Stomach (tissue), 9 donors: ENCODE results near the gene CDH15. TPM values are rescaled to one million over a fixed set of nuclear protein-coding genes. Genes with fewer than 3 reads are reported as not detected.
"Not testable (repeated sequence)": the region's sequence is repeated elsewhere in the genome, so short reads cannot be mapped to it uniquely, and the experiment has no call there.

Source experiments
- DNase-seq, 2 donors: peaks; one replicate each; pipeline versions ENCODE4 v3.0.0 to v3.0.0-alpha.2; 2013 to 2019
- H3K27ac ChIP-seq, 5 donors: fragments of 200-600 bp in 4 of 5; sonication (generic) in 4 of 5; one replicate each; pipeline ENCODE4 v1.5.1; 2013 to 2019; ENCODE audit warnings: mild to moderate bottlenecking in 1 of 5, moderate library complexity in 1 of 5
- H3K27me3 ChIP-seq, 3 donors: fragments of 200-600 bp; sonication (generic); one replicate each; pipeline ENCODE4 v1.5.1; 2017 to 2019; ENCODE audit warnings: mixed run types in 1 of 3
- H3K36me3 ChIP-seq, 4 donors: fragments of 200-600 bp; sonication (generic); 1 replicate in 3 of 4; 2 replicates in 1 of 4; pipeline ENCODE4 v1.5.1; 2016 to 2019
- H3K4me1 ChIP-seq, 4 donors: fragments of 200-600 bp; sonication (generic); one replicate each; pipeline ENCODE4 v1.5.1; 2016 to 2019
- H3K4me3 ChIP-seq, 4 donors: fragments of 200-600 bp; sonication (generic) in 3 of 4; one replicate each; pipeline ENCODE4 v1.5.1; 2016 to 2019; ENCODE audit warnings: mild to moderate bottlenecking in 1 of 4
- H3K9me3 ChIP-seq, 4 donors: fragments of 200-600 bp; sonication (generic); one replicate each; pipeline ENCODE4 v1.5.1; 2016 to 2019
- EP300 ChIP-seq: sonication (generic); formaldehyde crosslinking; IDR thresholded peaks from one replicate; pipeline ENCODE4 v1.6.1; 2017; ENCODE audit warnings: antibody characterized with exemption
- POLR2A ChIP-seq, 4 donors: fragments of 450-650 bp; IDR thresholded peaks; one replicate each; pipeline ENCODE4 v1.6.1; 2016; ENCODE audit warnings: antibody characterized with exemption in 4 of 4, control low read depth in 2 of 4, mild to moderate bottlenecking in 1 of 4, moderate library complexity in 1 of 4
- POLR2AphosphoS5 ChIP-seq, 3 donors: sonication (generic); formaldehyde crosslinking; IDR thresholded peaks; one replicate each; pipeline ENCODE4 v1.6.1; 2016; ENCODE audit warnings: antibody characterized with exemption in 3 of 3
- WGBS, 5 donors: extraction: QIAGEN DNeasy Blood & Tissue Kit in 3 of 5; methylation state at CpG; one replicate each; pipeline versions ENCODE4 v1.1.5 to v1.1.7; 2013 to 2018; 5-methylcytosine and 5-hydroxymethylcytosine counted together
- intact Hi-C: fragments of 100-400 bp; cut with DNase I; formaldehyde crosslinking; loops from one replicate; pipeline ENCODE4 v1.15.1; 2023; ENCODE audit warnings: low total_unique reads
- polyA plus RNA-seq, 3 donors: library from polyadenylated mRNA; stranded (reverse); fragments of 200-250 nt; gene quantifications; one replicate each; pipeline ENCODE4 v1.2.3, GENCODE V29; 2013
- total RNA-seq, 5 donors: library from RNA; depleted of rRNA; stranded (reverse); fragments of >200 nt; gene quantifications; one replicate each; pipeline versions ENCODE4 v1.1.0 to v1.2.3, GENCODE V29; 2014 to 2016
- TF ChIP-seq, protein P1 (sequence below), 7 experiments: fragments of 450-650 bp in 4 of 7; fragments of 200-600 bp in 3 of 7; sonication (generic) in 3 of 7; IDR thresholded peaks; one replicate each; pipeline ENCODE4 v1.5.1; 2016 to 2019; ENCODE audit warnings: antibody characterized with exemption in 7 of 7, control low read depth in 2 of 7, mild to moderate bottlenecking in 1 of 7
- donor health status: healthy with polysubstance abuse.
- donor health status: Bipolar disorder and iron deficiency.
- donor health status: healthy.

CDH15 gene
- total and polyA plus RNA-seq, 8 donors: 0.20 to 0.31 TPM; not detected in 6

DNA sequence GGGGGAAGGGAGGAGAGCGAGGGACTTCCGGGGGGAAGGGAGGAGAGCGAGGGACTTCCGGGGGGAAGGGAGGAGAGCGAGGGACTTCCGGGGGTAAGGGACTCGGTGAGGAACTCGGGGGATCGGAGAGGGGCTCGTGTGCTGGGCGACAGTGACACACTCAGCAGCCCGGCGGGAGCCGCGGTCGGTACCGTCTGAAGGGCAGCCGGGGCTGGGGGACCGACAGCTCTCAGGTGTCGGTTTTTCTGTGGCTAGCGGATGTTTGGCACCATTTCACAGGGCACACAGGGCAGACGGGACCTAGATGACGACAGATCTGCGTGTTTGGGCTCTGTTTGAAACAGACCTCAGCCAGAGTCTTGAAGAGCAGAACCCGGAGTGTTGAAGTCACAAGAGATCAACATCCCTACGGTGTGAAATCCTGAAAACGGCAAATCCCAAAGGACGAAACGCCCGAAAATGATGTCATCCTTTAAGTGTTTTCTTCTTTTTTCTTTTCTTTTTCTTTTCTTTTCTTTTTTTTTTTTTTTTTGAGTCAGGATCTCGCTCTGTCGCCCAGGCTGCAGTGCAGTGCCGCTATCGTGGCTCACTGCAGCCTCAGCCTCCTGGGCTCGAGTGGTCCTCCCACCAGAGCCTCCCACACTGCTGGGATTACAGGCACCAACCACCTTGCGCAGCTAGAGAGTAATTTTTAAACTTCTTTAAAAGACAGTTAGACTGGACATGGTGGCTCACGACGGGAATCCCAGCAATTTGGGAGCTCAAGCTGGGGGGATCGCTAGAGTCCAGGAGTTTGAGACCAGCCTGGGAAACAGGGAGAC is 69.8 kb downstream of the CDH15 start:
- DNase-seq: peak; percentile 65 to 93
- TF ChIP-seq EP300 (no peak), POLR2AphosphoS5 (IDR thresholded peaks at IDR 0.05) (peak; percentile 50 to 85 (median 67)), POLR2A (IDR thresholded peaks at IDR 0.05) (peak in 2 of 4 donors; percentile 46 to 77)
- TF ChIP-seq, protein P1, sequence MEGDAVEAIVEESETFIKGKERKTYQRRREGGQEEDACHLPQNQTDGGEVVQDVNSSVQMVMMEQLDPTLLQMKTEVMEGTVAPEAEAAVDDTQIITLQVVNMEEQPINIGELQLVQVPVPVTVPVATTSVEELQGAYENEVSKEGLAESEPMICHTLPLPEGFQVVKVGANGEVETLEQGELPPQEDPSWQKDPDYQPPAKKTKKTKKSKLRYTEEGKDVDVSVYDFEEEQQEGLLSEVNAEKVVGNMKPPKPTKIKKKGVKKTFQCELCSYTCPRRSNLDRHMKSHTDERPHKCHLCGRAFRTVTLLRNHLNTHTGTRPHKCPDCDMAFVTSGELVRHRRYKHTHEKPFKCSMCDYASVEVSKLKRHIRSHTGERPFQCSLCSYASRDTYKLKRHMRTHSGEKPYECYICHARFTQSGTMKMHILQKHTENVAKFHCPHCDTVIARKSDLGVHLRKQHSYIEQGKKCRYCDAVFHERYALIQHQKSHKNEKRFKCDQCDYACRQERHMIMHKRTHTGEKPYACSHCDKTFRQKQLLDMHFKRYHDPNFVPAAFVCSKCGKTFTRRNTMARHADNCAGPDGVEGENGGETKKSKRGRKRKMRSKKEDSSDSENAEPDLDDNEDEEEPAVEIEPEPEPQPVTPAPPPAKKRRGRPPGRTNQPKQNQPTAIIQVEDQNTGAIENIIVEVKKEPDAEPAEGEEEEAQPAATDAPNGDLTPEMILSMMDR (IDR thresholded peaks at IDR 0.05): no peak
- H3K9me3 ChIP-seq: no peaks in the 10 kb centered on the region
- H3K27me3 ChIP-seq: no peaks in the 10 kb centered on the region
- H3K36me3 ChIP-seq: no peaks in the 10 kb centered on the region
- peak overlapping the region; percentile 53 to 76 (median 68) for H3K4me3 ChIP-seq
- H3K27ac ChIP-seq: peak overlapping the region; percentile 95 to 97 (median 96)
- 3 to 20% (median 6%) methylated on average over 19 to 38 of the region's 39 CpGs for WGBS, 5 donors
- intact Hi-C loops: no loop called here
- H3K4me1 ChIP-seq: peaks cover 5 to 14% (median 13%) of the 10 kb centered on the region in 4 donors

DNA sequence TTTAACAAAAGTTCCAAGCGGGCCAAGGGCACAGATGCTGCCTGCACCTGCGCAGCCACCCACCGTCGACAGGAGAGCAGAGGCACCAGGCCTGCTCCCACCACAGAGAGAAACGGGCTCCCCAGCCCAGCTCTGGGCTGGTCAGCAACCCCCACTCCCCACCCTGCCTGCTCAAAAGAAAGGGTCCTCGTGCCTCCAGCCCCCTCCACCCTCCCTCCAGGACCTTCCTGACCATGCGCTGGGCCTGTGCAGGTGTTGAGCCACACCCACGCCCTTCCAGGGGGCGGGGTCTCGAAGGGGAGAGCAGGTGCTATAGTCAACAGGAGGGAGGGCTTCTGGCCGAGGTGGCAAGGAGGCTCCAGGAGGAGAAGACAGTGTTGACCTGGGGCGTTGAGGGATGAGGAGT is 71.2 kb downstream of the CDH15 start:
- H3K27ac ChIP-seq: no peak overlapping the region
- no peak for DNase-seq
- H3K4me1 ChIP-seq: peaks cover 12 to 25% (median 24%) of the 10 kb centered on the region in 4 donors
- TF ChIP-seq POLR2A (IDR thresholded peaks at IDR 0.05): no peak
- no peak for TF ChIP-seq POLR2AphosphoS5 (IDR thresholded peaks at IDR 0.05)
- TF ChIP-seq EP300: no peak
- TF ChIP-seq, protein P1 (IDR thresholded peaks at IDR 0.05): no peak
- no peak overlapping the region for H3K4me3 ChIP-seq
- H3K36me3 ChIP-seq: no peaks in the 10 kb centered on the region
- intact Hi-C loops: no loop called here
- H3K9me3 ChIP-seq: peaks cover 0 to under 1% (median 0%) of the 10 kb centered on the region in 4 donors
- 19 to 47% (median 35%) methylated on average over 10 to 12 of the region's 12 CpGs for WGBS, 5 donors
- peaks cover 0 to 6% (median 0%) of the 10 kb centered on the region in 3 donors for H3K27me3 ChIP-seq

DNA sequence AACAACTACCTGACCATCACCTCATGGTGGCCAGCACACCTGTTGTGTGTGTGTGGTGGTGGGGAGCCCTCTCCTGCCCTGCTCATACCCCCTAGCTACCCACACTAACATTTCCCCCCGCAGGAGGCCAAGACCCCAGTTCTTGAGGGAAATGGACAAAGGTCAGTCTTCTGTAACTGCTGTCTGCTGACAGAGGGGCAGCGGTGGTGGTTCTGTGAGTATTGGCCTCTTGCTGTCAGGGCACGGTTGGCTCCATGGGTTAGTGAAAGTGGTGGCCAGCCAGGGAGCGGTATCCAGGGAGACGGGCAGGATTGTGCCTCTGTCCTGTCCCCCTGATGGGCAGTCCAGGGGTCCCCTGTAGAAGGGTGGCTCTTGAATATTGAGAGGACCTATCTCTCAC is 72.1 kb downstream of the CDH15 start:
- Histone ChIP-seq H3K4me3 (no peak overlapping the region), H3K9me3 (peaks cover 0 to 9% (median 3%) of the 10 kb centered on the region in 4 donors), H3K4me1 (peaks cover 12 to 30% (median 29%) of the 10 kb centered on the region in 4 donors), H3K27me3 (peaks cover 0 to 6% (median 0%) of the 10 kb centered on the region in 3 donors), H3K36me3 (no peaks in the 10 kb centered on the region), H3K27ac (no peak overlapping the region)
- DNase-seq: no peak
- intact Hi-C loops: no loop called here
- WGBS, 5 donors: 67 to 74% (median 72%) methylated on average over 5 of the region's 5 CpGs
- TF ChIP-seq EP300: no peak
- TF ChIP-seq, protein P1 (IDR thresholded peaks at IDR 0.05): no peak
- no peak for TF ChIP-seq POLR2AphosphoS5 (IDR thresholded peaks at IDR 0.05)
- no peak for TF ChIP-seq POLR2A (IDR thresholded peaks at IDR 0.05)

DNA sequence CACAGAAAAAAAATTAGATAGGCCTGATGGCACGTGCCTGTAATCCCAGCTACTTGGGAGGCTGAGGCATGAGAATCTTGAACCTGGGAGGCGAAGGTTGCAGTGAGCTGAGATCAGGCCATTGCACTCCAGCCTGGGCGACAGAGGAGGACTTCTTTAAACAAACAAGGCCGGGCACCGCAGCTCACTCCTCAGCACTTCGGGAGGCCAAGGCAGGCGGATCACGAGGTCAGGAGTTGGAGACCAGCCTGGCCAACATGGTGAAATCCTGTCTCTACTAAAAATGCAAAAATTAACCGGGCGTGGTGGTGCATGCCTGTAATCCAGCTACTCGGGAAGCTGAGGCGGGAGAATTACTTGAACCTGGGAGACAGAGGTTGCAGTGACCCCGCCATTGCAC is 72.7 kb downstream of the CDH15 start:
- 61 to 74% (median 66%) methylated on average over 13 of the region's 13 CpGs for WGBS, 5 donors
- intact Hi-C loops, H3K9me3 ChIP-seq, DNase-seq, H3K27ac ChIP-seq, H3K36me3 ChIP-seq, H3K4me3 ChIP-seq, H3K27me3 ChIP-seq: not testable (repeated sequence)
- H3K4me1 ChIP-seq: peaks cover 12 to 30% (median 29%) of the 10 kb centered on the region in 4 donors

DNA sequence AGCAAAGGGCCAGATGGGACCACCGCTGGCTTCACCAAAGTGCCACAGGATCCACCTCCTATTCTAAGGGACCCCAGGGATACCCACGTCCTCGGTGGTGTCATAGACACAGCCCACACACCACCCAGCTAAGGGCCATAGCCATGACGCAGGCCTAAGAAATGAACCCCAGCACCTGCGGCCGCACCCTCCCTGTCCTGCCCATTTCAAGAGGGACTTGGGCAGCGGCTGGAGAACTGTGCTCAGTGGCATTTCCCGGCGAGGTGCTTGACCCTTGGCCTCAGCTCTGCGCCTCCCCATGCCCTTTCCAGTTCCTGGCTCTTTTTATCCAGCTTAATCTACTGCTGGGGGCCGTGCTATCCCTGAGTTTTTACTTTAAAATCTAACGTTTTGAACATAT is 73.2 kb downstream of the CDH15 start:
- intact Hi-C loops: no loop called here
- H3K36me3 ChIP-seq: no peaks in the 10 kb centered on the region
- TF ChIP-seq, protein P1 (IDR thresholded peaks at IDR 0.05): no peak
- TF ChIP-seq POLR2AphosphoS5 (IDR thresholded peaks at IDR 0.05): no peak
- no peak for DNase-seq
- peaks cover 0 to 11% (median 4%) of the 10 kb centered on the region in 4 donors for H3K9me3 ChIP-seq
- no peak overlapping the region for H3K27ac ChIP-seq
- peaks cover 12 to 30% (median 29%) of the 10 kb centered on the region in 4 donors for H3K4me1 ChIP-seq
- WGBS, 5 donors: 57 to 68% (median 59%) methylated on average over 12 of the region's 12 CpGs
- H3K27me3 ChIP-seq: peaks cover 0 to 6% (median 0%) of the 10 kb centered on the region in 3 donors
- H3K4me3 ChIP-seq: no peak overlapping the region
